DND-41 (cell line): ENCODE data around the gene EDEM3.

ENCODE experiments used
- CTCF ChIP-seq: IDR thresholded peaks from 2 replicates; pipeline ENCODE4 v1.5.1; 2012; ENCODE audit warnings: borderline replicate concordance, low read length, moderate library complexity, mild to moderate bottlenecking; ENCODE audit not compliant: poor library complexity, severe bottlenecking; ENCODE audit errors: extremely low read depth
- EZH2 ChIP-seq: IDR thresholded peaks from 3 replicates; pipeline ENCODE4 v1.6.1; 2012; ENCODE audit warnings: borderline replicate concordance, low read depth, mild to moderate bottlenecking, moderate library complexity, low read length, inconsistent platforms; ENCODE audit not compliant: severe bottlenecking

GRCh38 chr1:184698016-184698415 lies 56.6 kb downstream of the EDEM3 start:
- TF ChIP-seq CTCF (no peak), EZH2 (no peak)
